Retinal pigment epithelial cell (primary cell): ENCODE measurements around the gene TGM4.
A peak's percentile ranks its signal among the peaks of the same experiment; 100 is the strongest.

Source experiments
- DNase-seq: peaks from one replicate; pipeline ENCODE4 v3.0.0-alpha.2; 2010; ENCODE audit warnings: low read depth
- H3K4me3 ChIP-seq: 2 replicates; pipeline ENCODE4 v1.5.1; 2011; ENCODE audit warnings: mild to moderate bottlenecking, low read length, control low read depth, moderate library complexity
- CTCF ChIP-seq: conservative IDR thresholded peaks from 2 replicates; pipeline ENCODE4 v1.5.1; 2011; ENCODE audit warnings: low read depth, low read length, control low read depth, inconsistent platforms

Gene TGM4

GRCh38 chr3:44880284-44880683, 5.9 kb downstream of the TGM4 start:
- no peak for TF ChIP-seq CTCF
- no peak for DNase-seq
- no peak overlapping the region for H3K4me3 ChIP-seq

- no peak for TF ChIP-seq CTCF
Measured at GRCh38 chr3:44883213-44883955, 9.0 kb downstream of the TGM4 start.

GRCh38 chr3:44883999-44884431, 9.6 kb downstream of the TGM4 start:
- DNase-seq, result peak; percentile 79
- no peak overlapping the region for H3K4me3 ChIP-seq
- TF ChIP-seq CTCF, result no peak

More at GRCh38 chr3:44883213-44883955, 9.0 kb downstream of the TGM4 start:
- H3K4me3 ChIP-seq, result no peak overlapping the region
- DNase-seq, result no peak

GRCh38 chr3:44885618-44886017, 11.2 kb downstream of the TGM4 start:
- no peak overlapping the region for H3K4me3 ChIP-seq
- peak; percentile 92 for DNase-seq
- no peak for TF ChIP-seq CTCF

- no peak for TF ChIP-seq CTCF
- no peak for DNase-seq
- no peak overlapping the region for H3K4me3 ChIP-seq
Measured at GRCh38 chr3:44886561-44886960, 12.2 kb downstream of the TGM4 start.

- TF ChIP-seq CTCF, result no peak
- no peak overlapping the region for H3K4me3 ChIP-seq
- DNase-seq, result no peak
Measured at GRCh38 chr3:44887101-44887500, 12.7 kb downstream of the TGM4 start.

- TF ChIP-seq CTCF, result no peak
- H3K4me3 ChIP-seq, result no peak overlapping the region
Measured at GRCh38 chr3:44890258-44890657, 15.8 kb downstream of the TGM4 start.

More at GRCh38 chr3:44890258-44890657, 15.8 kb downstream of the TGM4 start:
- no peak for DNase-seq
